NT2/D1 (cell line): ENCODE measurements around the gene ZFAND6.

Source experiments
- SUZ12 ChIP-seq: IDR thresholded peaks from 2 replicates; pipeline ENCODE4 v1.6.1; 2011; ENCODE audit not compliant: insufficient read length, insufficient read depth; ENCODE audit errors: extremely low read depth
- YY1 ChIP-seq: IDR thresholded peaks from 2 replicates; pipeline ENCODE4 v1.6.1; 2011; ENCODE audit not compliant: insufficient read length, insufficient read depth

- no peak for TF ChIP-seq SUZ12
- no peak for TF ChIP-seq YY1
Observed at GRCh38 chr15:80110920-80111319, 51.4 kb downstream of the ZFAND6 start.
